IMR-90 (cell line): ENCODE measurements around the gene PTCH2. TPM values are rescaled to one million over a fixed set of nuclear protein-coding genes. Genes with fewer than 3 reads are reported as not detected.

Source experiments
- ATAC-seq: fragments of 200-7000 bp; cut with Tn5 transposase; 2 replicates; pipeline ENCODE4 v1.9.1; 2020; ENCODE audit warnings: low read depth, mild to moderate bottlenecking, moderate library complexity
- BruUV-seq: library from RNA; stranded (reverse); fragments of 400-500 nt; replicated peaks from 2 replicates; lab custom pipeline; 2021; lab: Mats Ljungman, UMichigan
- CTCF ChIA-PET: fragments of 300-600 bp; formaldehyde crosslinking; extraction: SDS; loops from one replicate; lab custom pipeline; 2021; ENCODE audit warnings: antibody characterized with exemption; lab: Yijun Ruan, JAX
- POLR2A ChIA-PET: fragments of 300-600 bp; sonication (Branson Sonifier 250); formaldehyde crosslinking; loops from one replicate; lab custom pipeline; 2022; ENCODE audit warnings: antibody characterized with exemption; ENCODE audit not compliant: unreplicated experiment; lab: Charles Lee
- DNase-seq: peaks from one replicate; pipeline ENCODE4 v3.0.0; 2013
- H2AFZ ChIP-seq: replicated peaks from 2 replicates; pipeline ENCODE3; 2013; ENCODE audit warnings: low read length, mild to moderate bottlenecking; ENCODE audit not compliant: poor library complexity
- H2AK5ac ChIP-seq: 2 replicates; pipeline ENCODE4 v1.6.1; 2013; ENCODE audit warnings: low read depth, low read length, inconsistent platforms
- H2AK9ac ChIP-seq: replicated peaks from 2 replicates; pipeline ENCODE3; 2013; ENCODE audit warnings: mild to moderate bottlenecking, low read depth, low read length, moderate library complexity; ENCODE audit not compliant: poor library complexity
- H2BK120ac ChIP-seq: 2 replicates; pipeline ENCODE4 v1.6.1; 2013; ENCODE audit warnings: low read depth, low read length, inconsistent platforms
- H2BK15ac ChIP-seq: 3 replicates; pipeline ENCODE4 v1.6.1; 2013; ENCODE audit warnings: low read depth, low read length, inconsistent platforms
- H2BK20ac ChIP-seq: 2 replicates; pipeline ENCODE4 v1.6.1; 2013; ENCODE audit warnings: low read depth, mild to moderate bottlenecking, inconsistent platforms, low read length, moderate library complexity
- H2BK5ac ChIP-seq: 2 replicates; pipeline ENCODE4 v1.6.1; 2013; ENCODE audit warnings: mild to moderate bottlenecking, low read depth, low read length, inconsistent platforms; ENCODE audit not compliant: poor library complexity, severe bottlenecking
- H3K14ac ChIP-seq: replicated peaks from 2 replicates; pipeline ENCODE4 v1.6.1; 2013; ENCODE audit warnings: low read depth, low read length, inconsistent platforms
- H3K18ac ChIP-seq: 2 replicates; pipeline ENCODE4 v1.6.1; 2013; ENCODE audit warnings: low read depth, low read length, control low read depth
- H3K23ac ChIP-seq: 2 replicates; pipeline ENCODE4 v1.6.1; 2013; ENCODE audit warnings: low read depth, low read length, inconsistent platforms
- H3K27ac ChIP-seq: 2 replicates; pipeline ENCODE4 v1.5.1; 2013; ENCODE audit warnings: mild to moderate bottlenecking, control low read depth, low read length; ENCODE audit not compliant: insufficient read depth
- H3K27me3 ChIP-seq: 2 replicates; pipeline ENCODE4 v1.6.1; 2013; ENCODE audit warnings: low read length; ENCODE audit not compliant: control insufficient read depth, insufficient read depth
- H3K36me3 ChIP-seq: 2 replicates; pipeline ENCODE4 v1.6.1; 2013; ENCODE audit warnings: low read length, mixed read lengths; ENCODE audit not compliant: control insufficient read depth, insufficient read depth
- H3K4ac ChIP-seq: 2 replicates; pipeline ENCODE4 v1.6.1; 2013; ENCODE audit warnings: low read depth, low read length, inconsistent platforms
- H3K4me1 ChIP-seq: 2 replicates; pipeline ENCODE4 v1.6.1; 2013; ENCODE audit warnings: low read length, mixed read lengths; ENCODE audit not compliant: control insufficient read depth, insufficient read depth
- H3K4me2 ChIP-seq: 2 replicates; pipeline ENCODE4 v1.6.1; 2013; ENCODE audit warnings: low read depth, mild to moderate bottlenecking, control low read depth, low read length, moderate library complexity
- H3K4me3 ChIP-seq: 2 replicates; pipeline ENCODE4 v1.5.1; 2013; ENCODE audit warnings: low read depth, mild to moderate bottlenecking, control low read depth, low read length, moderate library complexity; ENCODE audit not compliant: insufficient read depth
- H3K56ac ChIP-seq: 2 replicates; pipeline ENCODE4 v1.6.1; 2013; ENCODE audit warnings: low read length, inconsistent platforms; ENCODE audit not compliant: insufficient read depth; ENCODE audit errors: extremely low read depth
- H3K79me1 ChIP-seq, 2 experiments: 2 replicates each; pipeline ENCODE4 v1.6.1; 2013; ENCODE audit warnings: low read length in 2 of 2, inconsistent platforms in 1 of 2, low read depth in 1 of 2
- H3K9ac ChIP-seq: 2 replicates; pipeline ENCODE4 v1.6.1; 2013; ENCODE audit warnings: low read depth, low read length, control low read depth
- H3K9me1 ChIP-seq: 2 replicates; pipeline ENCODE4 v1.6.1; 2013; ENCODE audit warnings: low read length, inconsistent platforms; ENCODE audit not compliant: insufficient read depth
- H3K9me3 ChIP-seq: 2 replicates; pipeline ENCODE4 v1.6.1; 2013; ENCODE audit warnings: low read length; ENCODE audit not compliant: control insufficient read depth, insufficient read depth
- H4K20me1 ChIP-seq: 2 replicates; pipeline ENCODE4 v1.6.1; 2013; ENCODE audit warnings: low read length, inconsistent platforms; ENCODE audit not compliant: insufficient read depth
- H4K5ac ChIP-seq: 2 replicates; pipeline ENCODE4 v1.6.1; 2013; ENCODE audit warnings: mild to moderate bottlenecking, low read depth, low read length, control low read depth
- H4K8ac ChIP-seq, 2 experiments: 2 replicates each; pipeline ENCODE4 v1.6.1; 2013; ENCODE audit warnings: low read depth in 2 of 2, low read length in 2 of 2, control low read depth in 1 of 2, inconsistent platforms in 1 of 2
- H4K91ac ChIP-seq: 2 replicates; pipeline ENCODE4 v1.6.1; 2013; ENCODE audit warnings: low read depth, low read length, inconsistent platforms; ENCODE audit not compliant: insufficient read depth
- BHLHE40 ChIP-seq: fragments of 150-350 bp; IDR thresholded peaks from 2 replicates; pipeline ENCODE4 v1.6.1; 2016; ENCODE audit warnings: mild to moderate bottlenecking, low read depth, low read length
- CEBPB ChIP-seq: IDR thresholded peaks from 2 replicates; pipeline ENCODE4 v1.6.1; 2012; ENCODE audit warnings: low read depth, low read length, improper control_type of control experiment
- CHD1 ChIP-seq: IDR thresholded peaks from 2 replicates; pipeline ENCODE4 v1.6.1; 2012; ENCODE audit warnings: low read depth, low read length, improper control_type of control experiment
- FOS ChIP-seq: fragments of 150-350 bp; IDR thresholded peaks from 2 replicates; pipeline ENCODE4 v1.6.1; 2016; ENCODE audit warnings: low read depth, low read length
- MAFK ChIP-seq: IDR thresholded peaks from 2 replicates; pipeline ENCODE4 v1.6.1; 2012; ENCODE audit warnings: low read depth, low read length, improper control_type of control experiment
- MAZ ChIP-seq: IDR thresholded peaks from 2 replicates; pipeline ENCODE4 v1.6.1; 2012; ENCODE audit warnings: low read depth, mild to moderate bottlenecking, low read length, improper control_type of control experiment, moderate library complexity, borderline replicate concordance
- MXI1 ChIP-seq: IDR thresholded peaks from 2 replicates; pipeline ENCODE4 v1.6.1; 2012; ENCODE audit warnings: low read depth, mild to moderate bottlenecking, low read length, moderate library complexity, borderline replicate concordance
- NFE2L2 ChIP-seq: fragments of 150-350 bp; IDR thresholded peaks from 2 replicates; pipeline ENCODE4 v1.6.1; 2016; ENCODE audit warnings: low read depth, mild to moderate bottlenecking, low read length
- POLR2A ChIP-seq: IDR thresholded peaks from 2 replicates; pipeline ENCODE4 v1.6.1; 2012; ENCODE audit warnings: mild to moderate bottlenecking, low read depth, low read length
- RAD21 ChIP-seq: IDR thresholded peaks from 2 replicates; pipeline ENCODE4 v1.6.1; 2012; ENCODE audit warnings: low read length, improper control_type of control experiment
- RCOR1 ChIP-seq: IDR thresholded peaks from 2 replicates; pipeline ENCODE4 v1.6.1; 2012; ENCODE audit warnings: mild to moderate bottlenecking, low read length, improper control_type of control experiment; ENCODE audit not compliant: insufficient replicate concordance
- RFX5 ChIP-seq: IDR thresholded peaks from 2 replicates; pipeline ENCODE4 v1.8.0; 2012; ENCODE audit warnings: low read depth, mild to moderate bottlenecking, low read length, moderate library complexity
- SMC3 ChIP-seq: fragments of 150-350 bp; IDR thresholded peaks from 2 replicates; pipeline ENCODE4 v1.6.1; 2016; ENCODE audit warnings: low read depth, mild to moderate bottlenecking, antibody characterized with exemption, low read length, moderate library complexity
- WGBS, 2 experiments: methylation state at CpG; one replicate each; pipeline versions ENCODE4 v1.1.5 to v1.1.7; 2013; ENCODE audit warnings: missing lambda C conversion rate in 2 of 2; ENCODE audit not compliant: insufficient read length in 1 of 2; ENCODE audit errors: extremely low coverage in 2 of 2; 5-methylcytosine and 5-hydroxymethylcytosine counted together
- dilution Hi-C: fragments of 300-500 bp; cut with HindIII; formaldehyde crosslinking; loops from one replicate; pipeline ENCODE4 v1.14.3; 2018; ENCODE audit warnings: low sequenced_read_pairs; ENCODE audit not compliant: unreplicated experiment
- in situ Hi-C: fragments of 300-500 bp; cut with MboI; formaldehyde crosslinking; loops from 3 replicates; pipeline ENCODE4 v1.14.3; 2019; ENCODE audit warnings: low sequenced_read_pairs, inconsistent platforms, mixed read lengths
- intact Hi-C: fragments of 100-400 bp; cut with micrococcal nuclease; formaldehyde crosslinking; loops from 2 replicates; pipeline ENCODE4 v1.10.0; 2022
- polyA plus RNA-seq, 3 experiments: library from polyadenylated mRNA; depleted of rRNA; stranded (reverse); fragments of >200 nt; gene quantifications; 2 replicates each; pipeline ENCODE4 v1.2.3, GENCODE V29; 2012; ENCODE audit warnings: low replicate concordance in 1 of 3
- total RNA-seq: library from RNA; depleted of rRNA; stranded (reverse); fragments of >200 nt; gene quantifications from 2 replicates; pipeline ENCODE4 v1.2.3, GENCODE V29; 2012
- TF ChIP-seq, protein P1 (sequence below): fragments of 150-350 bp; IDR thresholded peaks from 2 replicates; pipeline ENCODE4 v1.6.1; 2016; ENCODE audit warnings: low read depth, mild to moderate bottlenecking, low read length, moderate library complexity, borderline replicate concordance
- TF ChIP-seq, protein P2 (sequence below): fragments of 150-350 bp; IDR thresholded peaks from 2 replicates; pipeline ENCODE4 v1.6.1; 2017; ENCODE audit warnings: mild to moderate bottlenecking, antibody characterized with exemption, low read length, low read depth
- TF ChIP-seq, protein P3 (sequence below): conservative IDR thresholded peaks from 2 replicates; pipeline ENCODE4 v1.5.1; 2012; ENCODE audit warnings: mild to moderate bottlenecking, low read depth, low read length, improper control_type of control experiment

PTCH2 gene
- total and polyA plus RNA-seq, 2 of the 4 experiments (the other 2 are of a cell fraction) = under 0.01 to 0.56 TPM

DNA sequence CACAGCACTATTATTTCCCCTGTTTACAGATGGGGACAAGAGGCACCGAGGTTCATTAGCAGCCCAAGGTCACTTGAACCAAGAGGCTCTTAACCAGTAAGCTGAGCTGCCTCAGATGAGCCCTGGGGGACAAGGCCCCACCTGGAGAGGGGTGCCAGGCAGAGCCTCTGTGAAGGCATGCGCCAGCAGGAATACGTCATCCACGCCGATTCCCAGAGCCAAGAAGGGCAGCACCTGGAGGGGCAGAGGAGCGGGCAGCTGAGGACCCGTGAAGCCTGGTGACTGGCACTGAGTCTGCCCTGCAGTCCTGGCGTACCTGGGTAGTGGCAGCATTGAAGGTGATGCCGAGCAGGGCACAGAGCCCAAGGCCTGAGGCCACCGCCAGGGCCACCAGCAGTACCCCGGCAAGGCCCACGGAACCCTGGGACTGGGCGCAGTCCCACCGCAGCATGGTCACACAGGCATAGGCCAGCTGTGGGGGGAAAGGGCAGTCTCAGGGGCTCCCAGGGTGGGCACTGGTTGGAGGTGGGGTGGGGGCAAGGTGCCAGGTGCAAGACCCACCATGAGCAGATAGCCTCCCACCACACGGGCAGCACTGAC is 14.1 kb downstream of the PTCH2 start:
- 89% methylated on average over 7 of the region's 15 CpGs; no CpG with 5 or more reads in 1 of the 2 experiments for WGBS, 2 experiments
- Histone ChIP-seq H3K9ac (no peak overlapping the region), H3K36me3 (no peaks in the 10 kb centered on the region), H2BK20ac (no peak overlapping the region), H2AFZ (no peak overlapping the region), H3K4me2 (no peak overlapping the region), H2BK15ac (no peak overlapping the region), H3K9me1 (no peaks in the 10 kb centered on the region), H3K27me3 (no peaks in the 10 kb centered on the region), H4K8ac (no peak overlapping the region), H4K5ac (no peak overlapping the region), H3K4ac (no peak overlapping the region), H3K18ac (no peak overlapping the region), H3K27ac (no peak overlapping the region), H4K20me1 (no peaks in the 10 kb centered on the region), H3K4me1 (no peaks in the 10 kb centered on the region), H3K56ac (no peak overlapping the region), H3K79me1 (no peaks in the 10 kb centered on the region), H2BK5ac (no peak overlapping the region), H3K4me3 (no peak overlapping the region), H3K23ac (no peak overlapping the region), H4K91ac (no peak overlapping the region), H2BK120ac (no peak overlapping the region), H3K9me3 (no peaks in the 10 kb centered on the region), H2AK5ac (no peak overlapping the region), H3K14ac (no peak overlapping the region), H2AK9ac (no peak overlapping the region)
- ChIA-PET CTCF (no interaction called here), POLR2A (no interaction called here)
- intact Hi-C loops = no loop called here
- ATAC-seq (no peak), DNase-seq (no peak)
- no TSS peak for BruUV-seq
- TF ChIP-seq, protein P1, sequence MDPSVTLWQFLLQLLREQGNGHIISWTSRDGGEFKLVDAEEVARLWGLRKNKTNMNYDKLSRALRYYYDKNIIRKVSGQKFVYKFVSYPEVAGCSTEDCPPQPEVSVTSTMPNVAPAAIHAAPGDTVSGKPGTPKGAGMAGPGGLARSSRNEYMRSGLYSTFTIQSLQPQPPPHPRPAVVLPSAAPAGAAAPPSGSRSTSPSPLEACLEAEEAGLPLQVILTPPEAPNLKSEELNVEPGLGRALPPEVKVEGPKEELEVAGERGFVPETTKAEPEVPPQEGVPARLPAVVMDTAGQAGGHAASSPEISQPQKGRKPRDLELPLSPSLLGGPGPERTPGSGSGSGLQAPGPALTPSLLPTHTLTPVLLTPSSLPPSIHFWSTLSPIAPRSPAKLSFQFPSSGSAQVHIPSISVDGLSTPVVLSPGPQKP = no peak
- TF ChIP-seq CHD1 = no peak
- TF ChIP-seq, protein P2, sequence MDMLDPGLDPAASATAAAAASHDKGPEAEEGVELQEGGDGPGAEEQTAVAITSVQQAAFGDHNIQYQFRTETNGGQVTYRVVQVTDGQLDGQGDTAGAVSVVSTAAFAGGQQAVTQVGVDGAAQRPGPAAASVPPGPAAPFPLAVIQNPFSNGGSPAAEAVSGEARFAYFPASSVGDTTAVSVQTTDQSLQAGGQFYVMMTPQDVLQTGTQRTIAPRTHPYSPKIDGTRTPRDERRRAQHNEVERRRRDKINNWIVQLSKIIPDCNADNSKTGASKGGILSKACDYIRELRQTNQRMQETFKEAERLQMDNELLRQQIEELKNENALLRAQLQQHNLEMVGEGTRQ = no peak
- no peak for TF ChIP-seq CEBPB
- TF ChIP-seq SMC3 = no peak
- TF ChIP-seq MAZ = no peak
- TF ChIP-seq RAD21 = no peak
- no peak for TF ChIP-seq FOS
- TF ChIP-seq POLR2A = no peak
- no peak for TF ChIP-seq MAFK
- no peak for TF ChIP-seq MXI1
- TF ChIP-seq, protein P3, sequence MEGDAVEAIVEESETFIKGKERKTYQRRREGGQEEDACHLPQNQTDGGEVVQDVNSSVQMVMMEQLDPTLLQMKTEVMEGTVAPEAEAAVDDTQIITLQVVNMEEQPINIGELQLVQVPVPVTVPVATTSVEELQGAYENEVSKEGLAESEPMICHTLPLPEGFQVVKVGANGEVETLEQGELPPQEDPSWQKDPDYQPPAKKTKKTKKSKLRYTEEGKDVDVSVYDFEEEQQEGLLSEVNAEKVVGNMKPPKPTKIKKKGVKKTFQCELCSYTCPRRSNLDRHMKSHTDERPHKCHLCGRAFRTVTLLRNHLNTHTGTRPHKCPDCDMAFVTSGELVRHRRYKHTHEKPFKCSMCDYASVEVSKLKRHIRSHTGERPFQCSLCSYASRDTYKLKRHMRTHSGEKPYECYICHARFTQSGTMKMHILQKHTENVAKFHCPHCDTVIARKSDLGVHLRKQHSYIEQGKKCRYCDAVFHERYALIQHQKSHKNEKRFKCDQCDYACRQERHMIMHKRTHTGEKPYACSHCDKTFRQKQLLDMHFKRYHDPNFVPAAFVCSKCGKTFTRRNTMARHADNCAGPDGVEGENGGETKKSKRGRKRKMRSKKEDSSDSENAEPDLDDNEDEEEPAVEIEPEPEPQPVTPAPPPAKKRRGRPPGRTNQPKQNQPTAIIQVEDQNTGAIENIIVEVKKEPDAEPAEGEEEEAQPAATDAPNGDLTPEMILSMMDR = no peak
- TF ChIP-seq RCOR1 = no peak
- TF ChIP-seq RFX5 = no peak
- no peak for TF ChIP-seq BHLHE40
- TF ChIP-seq NFE2L2 = no peak
- in situ Hi-C loops = no loop called here
- dilution Hi-C loops = no loop called here
